GM12892 (cell line): ENCODE measurements around the gene CDK5RAP2.

Experiments used
- POLR2A ChIP-seq: IDR thresholded peaks from 2 replicates; pipeline ENCODE4 v1.6.1; 2011; ENCODE audit warnings: low read depth, low read length, control low read depth
- TAF1 ChIP-seq: IDR thresholded peaks from 2 replicates; pipeline ENCODE4 v1.6.1; 2011; ENCODE audit warnings: low read depth, mild to moderate bottlenecking, control low read depth, low read length, borderline replicate concordance

GRCh38 chr9:120464887-120465421 lies 115.0 kb downstream of the CDK5RAP2 start:
- TF ChIP-seq POLR2A, result no peak
- no peak for TF ChIP-seq TAF1
